Measurements from ENCODE around the gene GPR162.

Gene GPR162

GRCh38 chr12:6810758-6811157, 10.9 kb upstream of the GPR162 start:
- no peak for TF ChIP-seq POLR2AphosphoS5 (IDR thresholded peaks at IDR 0.05; ENCODE audit: low read depth, low read length)
- TF ChIP-seq FOXP2 (optimal IDR thresholded peaks at IDR 0.05; ENCODE audit: borderline replicate concordance, extremely low read depth, extremely low read length, insufficient read depth), result no peak
- no peak for TF ChIP-seq REST (IDR thresholded peaks at IDR 0.05; ENCODE audit: insufficient read depth in 1 of 2, low read depth in 2 of 2, low read length in 2 of 2)
- no peak for TF ChIP-seq TAF1 (IDR thresholded peaks at IDR 0.05; ENCODE audit: borderline replicate concordance, insufficient read depth, low read length)
- TF ChIP-seq SIN3A (IDR thresholded peaks at IDR 0.05; ENCODE audit: borderline replicate concordance, insufficient read depth, low read length), result no peak

GRCh38 chr12:6813363-6813762, 8.3 kb upstream of the GPR162 start:
- TF ChIP-seq POLR2AphosphoS5 (IDR thresholded peaks at IDR 0.05; ENCODE audit: low read depth, low read length) (no peak), REST (IDR thresholded peaks at IDR 0.05; ENCODE audit: insufficient read depth in 1 of 2, low read depth in 2 of 2, low read length in 2 of 2) (no peak), SIN3A (IDR thresholded peaks at IDR 0.05; ENCODE audit: borderline replicate concordance, insufficient read depth, low read length) (no peak), TAF1 (IDR thresholded peaks at IDR 0.05; ENCODE audit: borderline replicate concordance, insufficient read depth, low read length) (no peak), FOXP2 (optimal IDR thresholded peaks at IDR 0.05; ENCODE audit: borderline replicate concordance, extremely low read depth, extremely low read length, insufficient read depth) (no peak)

GRCh38 chr12:6816598-6816997, 5.0 kb upstream of the GPR162 start:
- TF ChIP-seq SIN3A (IDR thresholded peaks at IDR 0.05; ENCODE audit: borderline replicate concordance, insufficient read depth, low read length) (no peak), FOXP2 (optimal IDR thresholded peaks at IDR 0.05; ENCODE audit: borderline replicate concordance, extremely low read depth, extremely low read length, insufficient read depth) (no peak), TAF1 (IDR thresholded peaks at IDR 0.05; ENCODE audit: borderline replicate concordance, insufficient read depth, low read length) (no peak), POLR2AphosphoS5 (IDR thresholded peaks at IDR 0.05; ENCODE audit: low read depth, low read length) (no peak), REST (IDR thresholded peaks at IDR 0.05; ENCODE audit: insufficient read depth in 1 of 2, low read depth in 2 of 2, low read length in 2 of 2) (no peak)

- TF ChIP-seq POLR2AphosphoS5 (IDR thresholded peaks at IDR 0.05; ENCODE audit: low read depth, low read length) (no peak), SIN3A (IDR thresholded peaks at IDR 0.05; ENCODE audit: borderline replicate concordance, insufficient read depth, low read length) (no peak), TAF1 (IDR thresholded peaks at IDR 0.05; ENCODE audit: borderline replicate concordance, insufficient read depth, low read length) (no peak), REST (IDR thresholded peaks at IDR 0.05; ENCODE audit: insufficient read depth in 1 of 2, low read depth in 2 of 2, low read length in 2 of 2) (no peak), FOXP2 (optimal IDR thresholded peaks at IDR 0.05; ENCODE audit: borderline replicate concordance, extremely low read depth, extremely low read length, insufficient read depth) (no peak)
Observed at GRCh38 chr12:6817098-6817497, 4.5 kb upstream of the GPR162 start.

DNA sequence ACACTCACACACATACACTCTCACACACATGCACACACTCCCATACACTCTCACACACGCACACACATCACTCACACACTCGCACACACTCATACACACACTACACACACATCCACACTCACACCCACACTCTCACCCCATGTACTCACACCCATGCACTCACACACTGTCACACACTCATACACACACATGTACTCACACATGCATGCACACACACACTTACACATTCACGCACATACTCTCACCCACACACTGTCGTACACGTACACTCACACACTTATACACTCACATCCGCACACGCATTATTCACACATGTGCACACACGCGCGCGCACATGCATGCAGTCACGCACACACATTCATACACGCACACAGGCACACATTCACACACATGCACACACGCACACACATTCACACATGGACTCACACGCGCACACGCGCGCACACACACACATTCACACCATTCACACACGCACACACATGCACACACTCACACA, 3.9 kb upstream of the GPR162 start:
- no peak for TF ChIP-seq SIN3A (IDR thresholded peaks at IDR 0.05; ENCODE audit: borderline replicate concordance, insufficient read depth, low read length)
- no peak for TF ChIP-seq POLR2AphosphoS5 (IDR thresholded peaks at IDR 0.05; ENCODE audit: low read depth, low read length)
- no peak for TF ChIP-seq TAF1 (IDR thresholded peaks at IDR 0.05; ENCODE audit: borderline replicate concordance, insufficient read depth, low read length)
- no peak for TF ChIP-seq REST (IDR thresholded peaks at IDR 0.05; ENCODE audit: insufficient read depth in 1 of 2, low read depth in 2 of 2, low read length in 2 of 2)
- TF ChIP-seq FOXP2 (optimal IDR thresholded peaks at IDR 0.05; ENCODE audit: borderline replicate concordance, extremely low read depth, extremely low read length, insufficient read depth), result no peak
